Uterus (tissue), 2 donors: ENCODE results near the gene MEX3D.

Experiments
- CTCF ChIP-seq, 4 experiments: fragments of 200-600 bp in 2 of 4; fragments of 450-650 bp in 2 of 4; sonication (generic) in 2 of 4; IDR thresholded peaks; one replicate each; pipeline ENCODE4 v1.5.1; 2016 to 2019; ENCODE audit warnings: antibody characterized with exemption in 4 of 4, mild to moderate bottlenecking in 2 of 4, moderate library complexity in 1 of 4
- POLR2A ChIP-seq, 2 donors: fragments of 450-650 bp; IDR thresholded peaks; one replicate each; pipeline ENCODE4 v1.6.1; 2016; ENCODE audit warnings: antibody characterized with exemption in 2 of 2, mild to moderate bottlenecking in 1 of 2, moderate library complexity in 1 of 2

GRCh38 chr19:1540365-1540925, 27.7 kb downstream of the MEX3D start:
- TF ChIP-seq CTCF (IDR thresholded peaks at IDR 0.05) (no peak), POLR2A (IDR thresholded peaks at IDR 0.05) (no peak)
